Hepatocyte (in vitro differentiated cells): ENCODE results near the gene ALPK1. TPM values are rescaled to one million over a fixed set of nuclear protein-coding genes. Genes with fewer than 3 reads are reported as not detected.

Experiments used
- DNase-seq: peaks from one replicate; pipeline ENCODE4 v3.0.0-alpha.2; 2016; ENCODE audit warnings: low spot score
- H2AFZ ChIP-seq: fragments of 200-600 bp; sonication (generic); 2 replicates; pipeline ENCODE4 v1.6.0; 2016; ENCODE audit warnings: antibody characterized with exemption, mild to moderate bottlenecking
- H3K27ac ChIP-seq: fragments of 200-600 bp; sonication (generic); 2 replicates; pipeline ENCODE4 v1.5.1; 2016; ENCODE audit warnings: mild to moderate bottlenecking
- H3K27me3 ChIP-seq: fragments of 200-600 bp; sonication (generic); 2 replicates; pipeline ENCODE4 v1.6.1; 2016
- H3K36me3 ChIP-seq: fragments of 200-600 bp; sonication (generic); replicated peaks from 2 replicates; pipeline ENCODE4 v1.5.1; 2016; ENCODE audit warnings: low read depth; ENCODE audit not compliant: insufficient read depth
- H3K4me1 ChIP-seq: fragments of 200-600 bp; sonication (generic); 2 replicates; pipeline ENCODE4 v1.5.1; 2016; ENCODE audit warnings: mild to moderate bottlenecking, moderate library complexity; ENCODE audit not compliant: insufficient read depth
- H3K4me2 ChIP-seq: fragments of 200-600 bp; sonication (generic); 2 replicates; pipeline ENCODE4 v1.6.0; 2016
- H3K4me3 ChIP-seq: fragments of 200-600 bp; sonication (generic); 2 replicates; pipeline ENCODE4 v1.5.1; 2016; ENCODE audit warnings: mild to moderate bottlenecking
- H3K79me2 ChIP-seq: fragments of 200-600 bp; sonication (generic); 2 replicates; pipeline ENCODE4 v1.6.0; 2017; ENCODE audit warnings: mild to moderate bottlenecking
- H3K9me2 ChIP-seq: fragments of 200-600 bp; sonication (generic); replicated peaks from 2 replicates; pipeline ENCODE4 v1.6.0; 2017; ENCODE audit warnings: mild to moderate bottlenecking; ENCODE audit not compliant: insufficient read depth
- H3K9me3 ChIP-seq: fragments of 200-600 bp; sonication (generic); 2 replicates; pipeline ENCODE4 v1.5.1; 2016; ENCODE audit warnings: low read depth, mild to moderate bottlenecking
- H4K20me1 ChIP-seq: fragments of 200-600 bp; sonication (generic); 2 replicates; pipeline ENCODE4 v1.6.0; 2016; ENCODE audit warnings: mild to moderate bottlenecking; ENCODE audit not compliant: insufficient read depth, poor library complexity, severe bottlenecking
- CTCF ChIP-seq: fragments of 200-600 bp; sonication (generic); IDR thresholded peaks from 2 replicates; pipeline ENCODE4 v1.5.1; 2016; ENCODE audit warnings: antibody characterized with exemption, mild to moderate bottlenecking; ENCODE audit not compliant: poor library complexity
- EZH2 ChIP-seq: fragments of 200-600 bp; sonication (generic); IDR thresholded peaks from 2 replicates; pipeline ENCODE4 v1.6.1; 2016; ENCODE audit warnings: antibody characterized with exemption, mild to moderate bottlenecking, borderline replicate concordance
- EZH2phosphoT487 ChIP-seq: fragments of 200-600 bp; sonication (generic); IDR thresholded peaks from one replicate; pipeline ENCODE4 v1.6.1; 2018; ENCODE audit warnings: antibody characterized with exemption, mild to moderate bottlenecking, low read depth, moderate library complexity; ENCODE audit not compliant: unreplicated experiment, severe bottlenecking
- whole genome bisulfite sequencing: methylation state at CpG from one replicate; pipeline ENCODE4 v1.1.6; 2016; ENCODE audit warnings: low lambda C conversion rate; ENCODE audit errors: missing lambda C conversion rate; 5-methylcytosine and 5-hydroxymethylcytosine counted together
- polyA plus RNA-seq: library from polyadenylated mRNA; unstranded; fragments of >200 nt; fragmentation: Nextera tagmentation; extraction: Ambion mirVana; gene quantifications from 2 replicates; pipeline ENCODE4 v1.2.1, GENCODE V29; 2016
- total RNA-seq: library from RNA; depleted of rRNA; stranded (reverse); fragments of >200 nt; gene quantifications from 2 replicates; pipeline ENCODE4 v1.2.3, GENCODE V29; 2014

The ALPK1 gene
- total and polyA plus RNA-seq, 2 experiments from 2014 or later: 7.1 to 16.6 TPM

GRCh38 chr4:112411781-112412550 is 114.8 kb downstream of the ALPK1 start:
- no peak overlapping the region for H2AFZ ChIP-seq

GRCh38 chr4:112416464-112416863 is 119.3 kb downstream of the ALPK1 start:
- Histone ChIP-seq H4K20me1 (no peaks in the 10 kb centered on the region), H3K4me1 (no peaks in the 10 kb centered on the region), H2AFZ (no peak overlapping the region), H3K9me2 (no peaks in the 10 kb centered on the region), H3K79me2 (no peaks in the 10 kb centered on the region), H3K27ac (no peak overlapping the region), H3K36me3 (no peaks in the 10 kb centered on the region), H3K4me2 (no peak overlapping the region), H3K4me3 (no peak overlapping the region), H3K9me3 (no peaks in the 10 kb centered on the region), H3K27me3 (no peaks in the 10 kb centered on the region)
- 93% methylated on average over 3 of the region's 3 CpGs for WGBS
- DNase-seq: no peak
- no peak for TF ChIP-seq EZH2phosphoT487
- TF ChIP-seq EZH2: no peak
- TF ChIP-seq CTCF: no peak

More at GRCh38 chr4:112411781-112412550, 114.8 kb downstream of the ALPK1 start:
- 76% methylated on average over 26 of the region's 32 CpGs for WGBS
- H4K20me1 ChIP-seq: no peaks in the 10 kb centered on the region
- H3K4me1 ChIP-seq: no peaks in the 10 kb centered on the region
- no peak overlapping the region for H3K4me2 ChIP-seq
- H3K36me3 ChIP-seq: no peaks in the 10 kb centered on the region
- DNase-seq: no peak
- H3K79me2 ChIP-seq: no peaks in the 10 kb centered on the region
- TF ChIP-seq EZH2 (no peak), EZH2phosphoT487 (no peak), CTCF (no peak)
- no peaks in the 10 kb centered on the region for H3K9me3 ChIP-seq
- H3K9me2 ChIP-seq: no peaks in the 10 kb centered on the region
- H3K27me3 ChIP-seq: no peaks in the 10 kb centered on the region
- no peak overlapping the region for H3K27ac ChIP-seq
- no peak overlapping the region for H3K4me3 ChIP-seq

- Histone ChIP-seq H3K36me3 (no peaks in the 10 kb centered on the region), H3K4me1 (no peaks in the 10 kb centered on the region), H3K4me2 (no peak overlapping the region), H3K4me3 (no peak overlapping the region), H3K9me3 (no peaks in the 10 kb centered on the region), H4K20me1 (no peaks in the 10 kb centered on the region), H3K79me2 (no peaks in the 10 kb centered on the region), H3K27ac (no peak overlapping the region), H3K27me3 (no peaks in the 10 kb centered on the region), H2AFZ (no peak overlapping the region), H3K9me2 (no peaks in the 10 kb centered on the region)
- TF ChIP-seq EZH2phosphoT487: no peak
- TF ChIP-seq EZH2: no peak
- no peak for TF ChIP-seq CTCF
- 69% methylated on average over 10 of the region's 10 CpGs for whole genome bisulfite sequencing
- no peak for DNase-seq
These were observed 120.9 kb downstream of the ALPK1 start for GRCh38 chr4:112418092-112418491.
